GM18502 (cell line): ENCODE data around the gene METTL17.
"Not testable (repeated sequence)": the region's sequence is repeated elsewhere in the genome, so short reads cannot be mapped to it uniquely, and the experiment has no call there.

ENCODE experiments used
- ATAC-seq: cut with Tn5 transposase; IDR thresholded peaks from one replicate; pipeline ENCODE4 v1.9.1; 2021; ENCODE audit warnings: mild to moderate bottlenecking; ENCODE audit not compliant: unreplicated experiment, poor library complexity

The METTL17 gene

DNA sequence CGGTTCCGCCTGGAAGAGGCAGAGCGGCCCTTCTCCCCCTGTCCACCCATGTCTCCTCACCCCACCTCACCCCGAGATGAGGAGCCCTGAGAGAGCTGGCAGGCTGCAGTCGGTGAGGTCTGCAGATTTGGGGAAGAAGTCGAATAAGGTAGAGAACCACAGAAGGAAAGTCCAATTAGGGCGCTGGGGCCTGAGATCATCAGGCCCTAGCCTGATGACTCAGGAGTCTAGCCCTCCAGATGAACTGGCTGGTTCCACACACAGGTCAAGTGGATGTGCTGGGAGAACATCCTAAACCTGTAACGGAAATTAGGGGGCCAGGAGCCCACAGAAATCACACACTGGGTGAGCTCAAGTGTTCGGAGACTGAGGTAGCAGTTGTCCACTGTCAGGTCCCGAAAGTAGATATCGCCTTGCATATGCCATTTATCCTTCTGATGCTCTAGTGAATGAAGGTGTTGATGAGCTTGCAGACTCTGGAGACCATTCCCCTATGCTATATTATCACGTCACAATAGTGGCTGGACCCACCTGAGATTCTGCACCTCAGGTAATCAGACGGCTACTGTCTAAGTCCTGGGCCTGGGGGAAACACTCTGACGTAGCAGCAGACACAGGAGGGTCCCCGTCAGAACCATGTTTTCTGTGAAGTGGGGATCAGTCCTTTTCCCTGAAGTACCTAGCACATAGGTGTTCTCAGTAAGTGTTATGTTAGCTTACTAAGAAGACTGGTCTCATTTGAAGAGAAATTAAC lies 886 bp upstream of the METTL17 start:
- no peak for ATAC-seq

DNA sequence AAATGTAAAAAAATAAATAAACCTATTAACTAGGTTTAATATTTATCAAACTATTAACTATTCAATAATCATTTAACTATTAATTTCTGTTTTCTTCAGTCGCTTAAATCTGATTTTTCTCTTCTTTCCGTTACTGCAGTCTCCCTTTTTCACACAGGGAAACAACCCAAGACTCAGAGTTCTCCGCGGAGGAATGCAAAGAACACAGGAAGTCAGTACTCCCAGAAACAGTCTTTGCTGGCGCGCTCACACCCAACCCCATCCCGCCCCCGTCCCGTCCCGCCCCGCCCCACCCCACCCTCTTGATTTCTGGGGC lies 351 bp upstream of the METTL17 start:
- ATAC-seq, result no peak

DNA sequence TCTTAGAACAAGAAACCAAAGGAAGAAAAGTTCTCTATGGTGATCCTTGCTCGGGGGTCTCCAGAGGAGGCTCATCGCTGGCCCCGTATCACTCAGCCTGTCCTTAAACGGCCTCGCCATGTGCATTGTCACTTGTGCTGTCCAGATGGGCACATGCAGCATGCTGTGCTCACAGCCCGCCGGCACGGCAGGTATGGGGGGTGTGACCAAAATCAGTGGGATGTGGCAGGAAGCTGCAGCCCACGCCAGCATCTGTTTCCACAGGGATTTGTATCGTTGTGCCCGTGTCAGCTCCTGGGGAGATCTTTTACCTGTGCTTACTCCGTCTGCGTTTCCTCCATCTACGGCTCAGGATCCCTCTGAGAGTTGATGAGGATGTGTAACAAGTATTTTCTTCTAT lies 6.7 kb downstream of the METTL17 start:
- no peak for ATAC-seq

DNA sequence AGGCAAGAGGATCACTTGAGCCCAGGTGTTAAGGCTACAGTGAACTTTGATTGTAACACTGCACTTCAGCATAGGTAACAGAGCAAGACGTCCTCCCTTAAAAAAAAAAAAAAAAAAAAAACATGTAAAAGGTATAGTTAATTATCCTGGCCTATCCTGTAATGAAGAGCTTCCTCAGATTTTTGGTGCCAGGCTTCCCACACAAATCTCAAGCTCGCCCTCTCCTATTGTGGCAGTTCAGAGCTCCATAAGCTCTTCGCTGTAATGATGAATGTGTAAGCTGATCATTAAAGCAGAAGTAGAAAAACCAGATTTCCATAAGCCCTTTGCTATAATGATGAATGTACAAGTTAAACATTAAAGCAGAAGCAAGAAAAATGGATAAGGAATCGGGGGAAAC lies 7.3 kb downstream of the METTL17 start:
- ATAC-seq, result no peak

DNA sequence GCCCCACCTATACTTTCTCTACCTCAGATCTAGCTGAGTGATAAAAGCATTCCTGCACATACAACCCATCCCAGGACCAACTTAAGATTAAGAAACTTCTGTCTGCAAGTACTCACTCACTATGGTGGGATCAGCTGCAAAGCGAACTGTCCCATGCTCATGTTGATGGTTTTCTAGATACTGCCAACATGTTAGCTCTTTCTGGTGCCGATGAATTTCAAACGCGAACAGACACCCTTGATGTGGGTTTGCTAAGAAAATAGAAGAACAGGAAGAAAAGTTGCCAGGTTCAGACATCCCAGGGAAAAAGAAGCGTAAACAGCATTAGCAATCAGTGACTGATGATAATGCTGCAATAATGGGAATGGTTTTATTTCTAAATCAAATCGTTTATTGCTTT lies 7.8 kb downstream of the METTL17 start:
- ATAC-seq, result no peak

DNA sequence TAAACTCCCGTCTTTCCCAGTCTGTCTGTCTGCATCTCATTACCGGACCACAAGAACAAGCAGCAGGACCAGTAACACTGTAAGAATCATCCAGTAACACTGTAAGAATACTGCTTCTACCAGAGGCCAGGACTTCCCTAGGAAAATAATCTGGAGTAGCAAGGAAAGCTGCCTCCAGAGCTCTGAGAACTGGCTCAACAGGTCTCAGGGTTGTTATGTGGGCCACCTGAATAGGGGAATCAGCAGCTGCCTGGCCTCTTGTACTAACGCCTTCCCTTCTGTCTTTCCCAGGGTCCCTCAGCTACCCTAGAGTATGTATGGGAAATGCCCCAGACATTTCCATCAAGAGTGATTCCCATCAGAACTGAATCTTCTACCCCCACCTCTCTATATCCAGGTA lies 8.4 kb downstream of the METTL17 start:
- ATAC-seq, result no peak

DNA sequence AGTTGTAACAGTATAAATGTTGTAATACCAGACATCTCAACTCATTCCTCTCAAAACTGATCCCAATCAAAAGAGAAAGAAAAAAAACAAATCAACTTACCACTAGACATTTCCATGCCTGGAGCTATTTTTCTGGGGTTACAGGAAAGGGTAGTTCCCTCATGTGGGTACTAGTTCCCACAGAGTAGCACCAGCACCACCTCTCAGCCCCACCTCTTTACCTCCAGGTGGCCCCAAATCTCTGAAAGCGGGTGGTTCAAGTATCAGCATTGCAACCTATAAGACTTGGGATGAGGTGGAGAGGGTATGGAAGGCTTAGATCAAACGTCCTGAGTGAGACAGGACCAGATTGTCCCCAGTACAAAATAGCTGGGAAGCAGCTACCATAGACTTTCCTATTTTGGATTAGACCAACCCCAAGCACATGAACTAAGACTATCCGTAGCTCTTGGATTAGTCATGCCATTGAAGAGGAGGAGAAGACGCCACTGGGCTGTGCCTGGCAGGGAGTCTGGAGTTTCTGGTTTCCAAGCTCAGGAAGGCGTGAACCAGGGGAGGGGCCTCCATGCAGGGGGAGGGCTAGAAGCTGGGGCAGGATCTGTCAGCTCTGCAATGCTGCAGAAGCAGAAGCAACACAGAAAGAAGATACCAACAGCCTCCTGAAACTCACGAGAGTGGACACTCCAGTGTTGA lies 9.0 kb downstream of the METTL17 start, which contains the start of gene SLC39A2:
Gene SLC39A2, plus strand, starts transcription at position 620 of the 693 bp plus-strand sequence. CDS start 154 bp downstream, outside the sequence.
- no peak for ATAC-seq

DNA sequence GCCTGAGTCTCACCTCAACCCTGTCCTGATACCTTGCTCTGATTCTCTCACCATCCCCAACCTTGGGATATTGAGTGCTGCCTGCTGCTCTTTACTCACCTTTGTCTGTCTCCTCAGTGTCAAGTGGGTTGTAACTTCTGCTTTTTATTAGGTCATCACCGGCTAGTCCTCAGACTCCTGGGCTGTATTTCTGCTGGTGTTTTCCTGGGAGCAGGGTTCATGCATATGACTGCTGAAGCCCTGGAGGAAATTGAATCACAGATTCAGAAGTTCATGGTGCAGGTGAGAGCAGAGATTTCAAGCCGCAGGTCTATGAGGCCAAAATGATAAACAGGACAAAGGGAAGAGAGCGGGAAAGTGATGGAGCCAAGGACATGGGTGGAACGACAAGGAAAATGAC lies 9.8 kb downstream of the METTL17 start:
- ATAC-seq, result no peak

DNA sequence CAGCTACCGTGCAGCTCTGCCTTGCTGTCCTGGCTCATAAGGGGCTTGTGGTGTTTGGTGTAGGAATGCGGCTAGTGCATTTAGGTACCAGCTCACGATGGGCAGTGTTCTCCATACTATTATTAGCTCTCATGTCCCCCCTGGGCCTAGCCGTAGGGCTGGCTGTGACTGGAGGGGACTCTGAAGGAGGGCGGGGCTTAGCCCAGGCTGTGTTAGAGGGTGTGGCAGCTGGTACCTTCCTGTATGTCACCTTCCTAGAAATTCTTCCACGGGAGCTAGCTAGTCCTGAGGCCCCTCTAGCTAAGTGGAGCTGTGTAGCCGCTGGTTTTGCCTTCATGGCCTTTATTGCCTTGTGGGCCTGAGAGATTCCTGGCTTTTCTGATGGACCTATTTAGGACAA lies 11.4 kb downstream of the METTL17 start:
- ATAC-seq, result no peak

DNA sequence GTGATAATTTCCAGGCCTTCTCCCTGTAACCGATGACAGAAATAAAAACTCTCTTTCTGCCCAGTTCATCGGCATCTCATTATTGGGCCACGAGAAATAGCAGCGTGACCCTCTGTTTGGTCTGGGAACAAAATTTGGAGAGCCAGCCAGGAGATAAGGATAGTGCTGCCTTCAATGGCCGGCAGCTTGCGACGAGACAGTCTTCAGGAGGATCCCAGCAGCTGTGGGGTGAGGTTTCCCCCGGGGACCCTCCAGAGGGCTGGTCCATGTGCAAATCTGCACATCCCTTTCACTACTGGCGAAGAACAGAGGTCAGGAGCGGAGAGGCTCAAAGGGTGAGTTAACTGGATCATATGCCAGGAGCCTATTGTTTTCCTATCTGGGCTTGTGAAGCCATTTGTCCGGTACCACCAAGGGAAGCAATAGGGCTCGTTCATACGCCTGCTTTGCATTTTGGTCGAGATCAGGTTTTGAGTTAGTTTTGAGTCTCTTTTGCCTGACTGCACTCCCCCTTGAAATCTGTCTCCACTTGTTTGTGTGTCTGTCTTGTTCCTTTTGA lies 14.1 kb downstream of the METTL17 start:
- no peak for ATAC-seq

DNA sequence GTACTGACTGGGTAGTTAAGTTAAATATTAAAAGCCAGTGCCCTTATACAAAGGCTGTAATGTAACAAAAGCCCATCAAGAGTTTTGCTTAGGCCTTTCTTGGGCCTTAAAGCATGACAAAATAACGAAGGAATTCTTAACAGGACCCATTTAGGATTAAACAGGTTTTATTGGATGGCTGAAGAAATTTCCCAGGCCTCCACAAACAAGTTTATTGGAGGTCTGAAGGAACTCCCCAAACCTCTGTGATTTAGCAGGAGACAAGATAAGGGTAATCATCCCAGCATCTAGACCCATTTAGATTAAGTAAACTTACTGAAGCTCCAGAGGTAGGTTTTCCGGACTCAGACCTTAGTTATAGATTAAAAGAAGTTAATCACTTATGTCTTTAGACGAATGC lies 19.9 kb downstream of the METTL17 start:
- not testable (repeated sequence) for ATAC-seq

DNA sequence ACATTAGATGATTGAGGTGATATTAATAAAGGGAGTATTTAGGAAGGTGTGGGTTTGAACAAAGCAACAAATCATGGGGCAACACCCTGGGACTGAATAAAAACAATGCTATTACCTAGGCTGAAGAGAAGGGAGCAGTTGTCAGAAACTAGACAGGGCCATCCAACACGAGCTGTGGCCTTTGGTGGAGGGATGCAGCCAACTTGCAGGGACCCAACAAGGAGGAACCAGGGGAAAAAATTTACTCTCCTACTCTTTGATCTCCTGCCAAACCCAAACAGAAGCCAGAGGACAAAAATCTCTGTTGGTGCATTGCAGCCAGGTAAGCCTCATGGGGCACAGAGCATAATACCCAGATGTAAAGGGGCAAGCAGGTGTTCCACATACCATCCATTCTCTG lies 21.4 kb downstream of the METTL17 start:
- ATAC-seq, result no peak

DNA sequence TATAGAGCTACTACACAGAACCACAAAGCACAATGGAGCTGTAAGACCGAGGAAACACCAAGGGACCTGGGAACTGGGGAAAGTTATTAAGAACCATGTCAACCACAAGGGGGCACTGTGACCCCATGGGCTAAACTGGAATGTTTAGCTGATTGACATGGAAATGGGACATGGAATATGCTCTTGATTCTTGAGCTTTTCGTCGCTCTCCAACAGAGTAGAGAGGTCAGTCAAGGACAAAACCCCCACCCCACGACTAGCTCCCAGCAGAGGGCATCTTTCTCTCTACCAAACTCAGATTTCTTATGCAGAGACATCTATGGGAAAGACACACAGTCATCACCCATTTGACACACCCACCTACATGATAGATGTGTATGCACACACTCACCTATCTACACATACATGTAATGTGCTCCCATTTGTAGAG lies 25.0 kb downstream of the METTL17 start:
- no peak for ATAC-seq

DNA sequence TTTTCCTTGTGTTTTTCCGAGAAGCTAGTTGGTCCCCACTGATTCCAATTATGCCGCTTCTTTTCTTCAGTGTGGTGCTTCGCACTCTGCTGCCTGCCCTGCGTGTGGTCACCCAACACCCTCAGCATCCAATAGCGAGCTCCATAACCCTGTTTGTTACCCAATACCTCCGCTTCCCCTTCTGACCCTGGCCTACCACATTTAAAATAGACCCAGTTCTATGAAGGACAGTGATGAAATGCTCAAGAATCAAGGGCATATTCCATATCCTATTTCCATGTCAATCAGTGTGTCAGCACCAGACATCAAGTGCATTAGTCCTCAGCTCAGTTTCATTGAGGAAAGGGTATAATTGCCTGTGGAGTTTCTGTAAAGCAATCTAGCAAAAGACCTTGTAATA lies 25.5 kb downstream of the METTL17 start:
- ATAC-seq, result no peak

DNA sequence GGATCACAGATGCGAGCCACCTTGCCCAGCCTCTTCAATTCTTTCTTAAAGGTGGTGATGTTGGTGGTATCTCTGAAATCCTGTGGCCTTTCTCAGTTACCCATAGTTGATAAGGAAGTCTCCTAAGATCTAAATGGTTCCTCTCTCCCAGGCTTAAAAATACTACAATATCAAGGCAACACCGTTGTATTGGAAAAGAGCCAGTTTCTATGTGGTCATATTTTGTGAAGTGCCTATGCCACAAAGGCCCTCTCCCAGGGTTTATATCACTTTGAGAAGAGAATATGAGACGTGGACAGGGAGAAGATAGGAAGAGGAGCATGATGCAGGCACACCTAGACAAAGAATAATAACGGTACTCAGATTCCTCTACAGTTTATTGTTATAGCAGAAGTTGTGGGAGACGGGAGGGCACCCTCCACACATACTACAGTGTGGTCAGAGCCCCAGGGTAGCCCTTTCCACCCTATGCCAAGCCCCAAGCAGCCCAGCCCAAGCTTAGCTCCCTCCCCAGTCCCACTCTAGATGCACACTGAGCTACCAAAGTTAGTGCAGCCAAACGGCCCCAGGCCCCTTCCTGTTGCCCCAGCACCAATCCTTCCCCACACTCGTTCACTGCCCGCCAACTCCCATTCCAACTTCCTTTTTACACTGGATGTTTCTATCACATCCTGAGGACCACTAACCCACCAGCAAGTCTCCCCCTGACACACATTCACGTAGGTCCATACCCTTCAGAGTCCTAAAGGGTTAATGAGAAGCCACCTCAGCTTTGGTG lies 26.8 kb downstream of the METTL17 start:
- no peak for ATAC-seq

DNA sequence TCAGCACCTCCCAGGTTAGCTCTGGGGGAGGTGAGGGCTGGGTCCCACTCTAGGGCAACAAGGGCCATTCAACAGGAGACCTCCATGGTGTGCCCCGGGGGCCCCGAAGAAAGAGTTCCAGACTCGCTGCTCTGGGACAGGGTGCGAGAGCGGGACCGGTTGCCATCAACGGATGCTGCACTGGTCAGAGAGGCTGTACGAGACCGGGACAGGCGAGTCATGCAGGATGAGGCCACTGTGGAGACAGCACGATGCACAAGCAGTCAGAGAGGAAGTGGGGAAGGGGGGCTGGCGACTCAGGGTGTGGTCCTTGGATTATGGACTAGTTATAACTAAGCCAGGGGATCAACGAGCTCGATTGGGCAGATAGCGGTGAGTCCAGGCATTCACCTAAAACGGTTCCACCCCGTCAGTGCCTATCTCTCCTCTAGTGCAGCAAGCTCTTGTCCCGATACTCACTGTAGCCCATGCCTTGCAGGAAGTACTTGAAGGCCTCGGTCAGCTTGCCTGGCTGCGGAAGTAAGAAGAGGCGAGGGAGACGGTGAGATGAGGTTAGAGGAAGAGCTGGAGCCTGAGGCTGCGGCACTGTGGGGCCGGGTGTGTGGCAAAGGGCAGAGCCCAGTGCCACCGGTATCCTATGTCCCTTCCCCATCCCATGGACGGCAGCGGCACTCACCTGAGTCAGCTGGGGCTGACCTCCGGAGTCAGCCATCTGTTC lies 27.9 kb downstream of the METTL17 start:
- ATAC-seq, result no peak

DNA sequence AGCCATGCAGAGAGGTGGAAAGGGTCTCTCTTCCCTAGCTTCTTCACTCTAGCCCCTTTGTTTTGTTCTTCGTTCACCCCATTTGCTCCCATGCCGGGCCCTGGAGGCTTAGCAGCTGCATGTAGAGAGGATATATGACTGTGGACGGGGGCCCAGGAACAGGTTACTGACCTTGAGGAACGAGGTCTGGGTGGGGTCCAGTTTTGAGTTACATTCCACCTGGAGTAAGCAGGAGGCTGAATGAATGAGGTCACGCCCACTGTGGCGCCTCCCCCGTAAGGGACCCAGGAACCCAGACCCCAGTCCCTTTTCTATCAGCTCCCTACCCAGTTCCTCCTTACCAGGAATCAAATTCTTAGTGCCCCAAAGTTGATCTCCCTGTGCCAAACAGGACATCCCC lies 28.5 kb downstream of the METTL17 start:
- no peak for ATAC-seq

DNA sequence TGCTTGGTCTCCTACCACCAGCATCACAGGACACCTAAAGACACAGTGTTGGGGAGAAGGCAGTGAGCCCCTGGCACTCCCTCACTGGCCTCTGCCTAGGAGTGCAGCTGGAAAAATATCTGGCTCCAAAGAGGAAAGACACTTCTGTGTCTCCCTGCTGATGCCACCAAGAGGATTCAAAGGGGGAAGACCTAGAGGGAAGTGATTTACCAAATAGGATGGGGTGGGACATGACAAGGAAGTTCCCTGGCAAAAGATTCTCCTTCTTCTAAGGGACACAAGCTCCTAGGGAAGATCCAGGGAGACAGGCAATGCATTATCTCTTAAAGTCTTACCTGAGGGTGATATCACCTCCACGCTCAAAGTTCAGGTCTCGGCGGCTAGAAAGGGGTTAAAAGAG lies 29.0 kb downstream of the METTL17 start:
- ATAC-seq, result no peak

DNA sequence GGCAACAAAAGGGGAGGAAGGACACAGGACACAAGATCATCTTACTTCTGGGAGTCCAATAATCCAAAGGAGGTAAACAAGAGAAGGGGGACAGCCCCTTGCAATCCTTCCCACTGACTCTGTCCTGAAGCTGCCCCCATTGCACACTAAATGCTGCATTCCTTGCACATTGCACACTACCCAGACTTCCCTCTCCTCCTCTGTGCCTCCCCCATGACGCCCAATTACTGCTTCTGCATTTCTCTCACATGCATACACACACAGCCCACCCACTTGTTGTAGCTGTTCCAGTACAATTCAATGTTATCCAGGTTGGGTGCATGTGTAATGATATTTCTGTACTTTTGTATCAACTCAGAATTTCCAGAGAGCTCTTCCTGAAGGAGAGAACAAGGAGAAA lies 29.6 kb downstream of the METTL17 start:
- ATAC-seq, result no peak

DNA sequence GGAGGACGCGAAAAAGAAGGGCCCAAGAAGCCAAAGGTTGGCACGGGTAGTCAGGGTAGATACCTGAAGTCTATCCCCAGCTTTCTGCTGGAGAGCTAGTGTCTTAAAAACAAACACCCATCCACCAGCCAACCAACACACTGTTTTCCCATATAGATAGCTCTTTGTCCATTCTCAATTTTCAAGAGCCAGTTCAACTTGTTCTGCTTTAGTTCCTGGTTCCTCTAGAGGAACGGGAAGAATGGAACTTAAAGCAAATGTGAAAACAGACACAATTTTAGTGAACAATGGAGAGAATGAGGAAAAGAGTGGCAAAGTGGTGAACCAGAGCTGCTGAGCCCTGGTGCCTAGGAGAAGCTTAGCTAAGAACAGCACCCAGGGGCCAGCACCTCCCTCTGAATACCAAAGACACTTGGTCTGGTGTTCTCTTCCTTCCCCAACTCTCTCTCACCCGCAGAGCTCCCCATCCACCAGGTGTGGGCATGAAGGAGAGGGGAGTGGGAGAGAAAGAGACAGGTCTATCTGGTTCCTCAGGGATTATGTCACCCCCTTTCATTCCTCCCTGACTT lies 31.3 kb downstream of the METTL17 start:
- ATAC-seq, result no peak
